Adipose tissue (tissue), 3 donors: Measurements from ENCODE around the gene WDR70. TPM values are rescaled to one million over a fixed set of nuclear protein-coding genes. Genes with fewer than 3 reads are reported as not detected.
"Not testable (repeated sequence)": the region's sequence is repeated elsewhere in the genome, so short reads cannot be mapped to it uniquely, and the experiment has no call there.

Source experiments
- H3K27ac ChIP-seq: one replicate; pipeline ENCODE4 v1.5.1; 2013; ENCODE audit warnings: low read depth, low read length
- WGBS, 3 donors: extraction: QIAGEN DNeasy Blood & Tissue Kit; methylation state at CpG; one replicate each; pipeline ENCODE4 v1.1.7; 2013; 5-methylcytosine and 5-hydroxymethylcytosine counted together
- polyA plus RNA-seq, 3 donors: library from polyadenylated mRNA; stranded (reverse); fragments of 200-250 nt; gene quantifications; one replicate each; pipeline ENCODE4 v1.2.3, GENCODE V29; 2013
- donor health status: healthy with polysubstance abuse.
- donor health status: Bipolar disorder and iron deficiency.
- donor health status: healthy.

WDR70 gene
- polyA plus RNA-seq, 3 donors, result 6.5 to 16.1 (median 12.0) TPM

DNA sequence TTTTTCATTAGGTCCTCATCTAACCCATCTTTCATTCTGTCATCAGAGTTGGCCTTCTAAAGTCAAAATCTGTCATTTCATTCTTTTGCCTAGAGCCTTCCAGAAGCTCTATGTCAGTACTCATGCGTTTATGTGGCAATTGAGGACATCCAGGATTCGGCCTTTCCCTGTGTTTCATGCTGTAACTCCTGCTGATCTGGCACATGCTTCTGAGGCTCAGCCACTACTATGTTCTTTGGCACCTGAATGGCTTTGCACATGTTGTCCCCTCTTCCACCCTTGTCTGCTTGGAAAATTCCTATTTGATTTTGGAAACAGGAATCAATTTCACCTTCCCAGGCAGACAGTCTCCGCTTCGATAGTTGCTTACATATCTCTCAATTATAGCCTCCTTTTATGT, 375.9 kb downstream of the WDR70 start:
- no peak overlapping the region for H3K27ac ChIP-seq

DNA sequence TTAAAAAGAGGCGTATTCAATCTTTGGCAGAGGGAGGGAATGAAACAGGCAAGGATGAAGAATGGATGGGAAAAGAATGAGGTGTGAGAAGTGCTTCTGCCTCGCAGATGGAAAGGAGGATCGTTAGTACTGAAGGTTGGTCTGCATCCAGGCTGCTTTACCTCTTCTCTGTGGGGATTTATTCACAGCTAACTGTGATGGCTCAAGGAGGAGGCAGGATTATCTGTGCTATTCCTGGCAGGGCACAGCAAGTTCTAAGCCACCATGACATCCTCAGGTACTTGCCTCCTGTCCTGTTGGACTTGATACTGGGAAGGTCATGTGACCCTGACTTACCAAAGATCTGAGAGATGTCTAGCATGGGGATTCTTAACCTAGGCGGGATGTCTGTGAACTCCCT, 376.5 kb downstream of the WDR70 start:
- H3K27ac ChIP-seq, result no peak overlapping the region
- WGBS, 3 donors, result 90 to 96% (median 94%) methylated on average over 4 of the region's 4 CpGs

More for the DNA sequence above, 375.9 kb downstream of the WDR70 start:
- WGBS, 3 donors, result 89 to 93% (median 93%) methylated on average over 4 of the region's 4 CpGs

DNA sequence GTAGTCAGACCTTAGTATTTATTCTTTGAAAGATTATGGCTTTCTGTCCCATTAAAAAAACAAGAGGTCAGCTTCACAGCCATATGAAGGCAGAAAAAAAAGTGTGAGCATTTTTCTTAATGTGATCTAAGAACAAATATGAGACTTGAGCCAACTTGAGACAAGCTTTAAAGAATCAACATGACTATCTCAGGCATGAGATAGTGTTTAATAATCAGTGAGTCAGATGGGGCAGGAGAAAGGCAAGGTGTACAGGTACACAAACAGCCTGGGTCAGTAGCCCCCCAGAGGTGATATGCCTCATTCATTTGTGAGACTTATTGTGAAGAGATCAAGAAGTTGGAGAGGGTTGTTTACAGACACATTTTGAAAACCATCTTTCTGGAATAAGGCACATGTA, 377.1 kb downstream of the WDR70 start:
- H3K27ac ChIP-seq, result no peak overlapping the region

DNA sequence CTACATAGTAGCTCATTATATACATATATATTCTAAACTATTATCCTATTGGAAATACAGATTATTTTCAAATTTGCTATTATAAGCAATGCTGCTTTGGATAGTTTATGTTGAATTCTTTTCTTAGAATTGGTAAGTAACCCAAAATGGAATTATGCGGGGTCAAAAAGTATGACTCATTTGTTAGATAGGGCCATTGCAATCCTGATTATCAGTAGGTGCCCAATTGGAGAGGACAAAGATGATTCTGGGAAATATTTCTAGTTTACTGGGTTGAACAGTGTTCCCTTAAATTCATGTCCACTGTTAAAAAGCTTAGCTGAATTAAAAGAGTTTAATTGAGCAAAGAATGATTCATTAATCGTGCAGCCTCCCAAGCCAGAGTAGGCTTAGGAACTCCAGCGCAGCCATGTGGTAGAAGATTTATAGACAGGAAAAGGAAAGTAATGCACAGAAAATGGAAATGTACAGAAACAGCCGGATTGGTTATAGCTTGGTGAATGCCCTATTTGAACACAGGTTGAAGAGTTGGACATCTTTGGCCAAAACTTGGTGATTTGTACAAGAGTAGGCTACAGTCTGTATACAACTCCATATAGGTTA, 379.0 kb downstream of the WDR70 start:
- no peak overlapping the region for H3K27ac ChIP-seq
- 93 to 97% (median 96%) methylated on average over 4 of the region's 4 CpGs for WGBS, 3 donors

DNA sequence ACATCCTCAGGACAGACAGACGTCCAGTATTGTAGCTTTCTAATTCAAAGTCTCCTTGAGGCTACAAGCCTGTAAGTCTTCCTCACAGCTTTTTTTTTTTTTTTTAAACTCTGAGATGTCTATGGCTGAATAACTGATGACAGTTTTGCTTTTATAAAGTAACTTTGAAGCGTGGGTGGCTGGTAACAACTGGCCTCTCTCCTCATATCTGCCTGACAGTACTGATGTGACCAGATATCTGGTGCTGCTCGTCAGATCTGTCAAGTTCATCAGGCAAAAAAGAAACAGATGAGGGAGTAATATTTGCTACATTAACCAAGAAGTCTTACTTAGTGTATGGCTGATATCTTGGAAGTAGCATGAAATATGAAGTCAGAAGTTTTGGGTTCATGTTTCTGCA, 388.1 kb downstream of the WDR70 start:
- H3K27ac ChIP-seq, result no peak overlapping the region
- WGBS, 3 donors, result 61 to 78% (median 70%) methylated on average over 3 of the region's 3 CpGs

DNA sequence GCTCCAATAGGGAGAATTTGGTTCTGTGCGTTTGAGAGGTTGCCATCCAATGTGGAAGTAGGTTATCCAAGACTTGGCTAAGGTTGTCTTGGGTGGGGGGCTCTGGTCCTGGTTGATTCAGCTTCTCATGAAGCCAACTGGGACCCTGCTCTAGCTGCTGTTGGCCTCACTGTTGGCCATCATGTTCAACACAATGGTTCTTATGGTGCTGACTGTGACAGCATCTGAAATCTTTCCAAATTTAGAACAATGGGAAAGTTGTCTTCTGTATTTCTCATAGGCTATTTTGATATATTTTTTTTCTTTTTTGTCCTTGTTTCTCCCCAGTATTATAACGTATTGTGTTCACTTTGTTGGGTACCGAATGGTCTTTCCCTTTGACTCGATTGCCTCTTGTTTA, 388.8 kb downstream of the WDR70 start:
- no peak overlapping the region for H3K27ac ChIP-seq
- 78 to 80% (median 78%) methylated on average over 4 of the region's 4 CpGs for WGBS, 3 donors

DNA sequence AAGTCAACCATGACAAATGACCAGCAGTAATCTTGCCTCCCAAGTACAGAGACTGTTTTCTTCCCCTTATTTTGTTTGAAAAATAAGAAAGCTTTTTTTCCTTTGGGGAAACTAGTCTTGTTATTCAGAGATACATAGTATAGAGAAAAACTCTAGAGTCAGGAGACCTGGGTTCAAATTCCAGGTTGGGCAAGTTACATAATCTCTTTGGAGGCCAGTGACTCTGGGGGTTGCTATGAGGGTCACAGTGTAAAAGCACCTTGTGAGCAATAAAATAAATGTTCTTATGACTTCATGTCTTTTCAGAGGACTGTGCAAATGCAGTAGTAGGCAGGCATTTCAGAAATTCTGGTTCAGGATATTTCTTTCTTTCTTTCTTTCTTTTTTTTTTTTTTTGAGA, 389.3 kb downstream of the WDR70 start:
- H3K27ac ChIP-seq, result no peak overlapping the region

DNA sequence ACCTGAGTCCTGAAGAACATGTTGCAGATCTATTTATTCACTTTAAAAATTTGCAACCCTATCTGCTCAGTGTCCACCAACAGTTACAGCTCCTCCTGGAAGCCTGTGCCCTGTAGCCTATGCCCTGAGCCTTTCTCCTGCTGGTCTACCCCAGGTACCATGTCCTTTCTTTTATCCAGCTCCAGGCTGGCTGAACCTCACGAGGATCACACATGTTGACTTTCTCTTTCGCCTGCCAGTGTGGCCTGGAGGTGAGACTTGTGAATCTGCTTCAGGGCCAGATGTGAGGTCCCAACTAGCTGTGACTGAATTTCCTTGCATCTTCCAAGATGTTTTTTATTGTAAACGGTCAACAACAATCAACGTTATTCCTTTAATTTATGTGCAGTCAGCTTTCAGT, 390.0 kb downstream of the WDR70 start:
- no peak overlapping the region for H3K27ac ChIP-seq
- 83 to 92% (median 85%) methylated on average over 4 of the region's 4 CpGs for WGBS, 3 donors

DNA sequence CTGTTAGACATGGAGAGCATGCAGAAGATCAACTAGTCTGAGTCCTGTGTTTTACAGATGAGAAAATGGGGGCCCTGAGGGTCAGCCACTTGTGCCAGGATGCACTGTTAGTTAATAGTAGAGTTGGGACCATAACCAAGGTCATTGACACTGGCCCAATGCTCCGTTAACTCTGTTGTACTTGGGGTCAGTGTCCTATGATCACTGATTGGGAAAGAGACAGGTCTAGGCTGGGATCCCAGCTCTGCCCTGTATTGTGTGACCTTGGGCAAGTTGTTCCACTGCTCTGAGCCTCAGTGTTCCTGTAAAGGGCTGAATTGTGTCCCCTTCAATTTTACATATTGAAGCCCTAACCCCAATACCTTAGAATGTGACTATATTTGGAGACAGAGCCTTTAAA, 390.7 kb downstream of the WDR70 start:
- 43 to 86% (median 78%) methylated on average over 1 of the region's 1 CpG for WGBS, 3 donors
- H3K27ac ChIP-seq, result no peak overlapping the region

DNA sequence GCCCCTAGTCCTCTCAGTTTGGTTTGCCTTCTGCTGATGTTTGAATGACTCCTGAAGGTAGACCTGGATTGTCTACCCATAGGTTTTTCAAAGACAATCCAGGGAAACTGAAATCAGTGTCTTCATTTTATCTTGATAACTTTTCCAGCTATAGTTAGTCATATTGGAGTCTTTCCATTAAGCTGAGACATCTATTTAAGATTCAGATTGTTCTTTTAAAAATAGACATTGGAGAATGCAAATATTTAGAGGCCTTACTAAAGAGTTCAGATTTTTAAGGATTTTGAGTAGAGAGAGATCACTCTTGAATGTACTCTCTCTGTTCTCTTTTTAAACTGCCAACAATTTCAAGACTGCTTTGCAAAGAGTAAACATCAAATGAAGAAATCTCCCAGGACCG, 391.7 kb downstream of the WDR70 start:
- 26 to 47% (median 46%) methylated on average over 1 of the region's 1 CpG for WGBS, 3 donors
- no peak overlapping the region for H3K27ac ChIP-seq

DNA sequence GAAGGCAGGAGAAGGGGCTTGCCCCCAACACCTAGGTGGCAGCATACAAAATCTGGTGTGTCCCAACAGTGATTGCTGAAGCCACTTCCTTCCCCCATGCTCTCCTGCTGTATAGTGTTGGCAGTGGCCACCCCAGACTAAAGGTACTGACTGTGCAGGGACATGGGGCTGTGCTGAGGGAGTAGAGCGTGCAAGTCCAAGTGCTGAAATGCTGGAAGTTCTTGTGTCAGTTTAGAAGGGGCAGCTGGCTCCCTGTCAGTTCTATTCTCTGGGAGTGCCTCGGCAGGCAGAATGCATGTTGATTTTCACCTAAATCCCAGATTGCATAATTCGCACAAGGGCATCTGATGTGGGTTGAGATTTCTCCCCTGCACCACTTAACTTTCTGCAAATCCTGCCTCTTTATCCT, 392.1 kb downstream of the WDR70 start:
- 61 to 85% (median 70%) methylated on average over 3 of the region's 3 CpGs for WGBS, 3 donors
- H3K27ac ChIP-seq, result no peak overlapping the region

DNA sequence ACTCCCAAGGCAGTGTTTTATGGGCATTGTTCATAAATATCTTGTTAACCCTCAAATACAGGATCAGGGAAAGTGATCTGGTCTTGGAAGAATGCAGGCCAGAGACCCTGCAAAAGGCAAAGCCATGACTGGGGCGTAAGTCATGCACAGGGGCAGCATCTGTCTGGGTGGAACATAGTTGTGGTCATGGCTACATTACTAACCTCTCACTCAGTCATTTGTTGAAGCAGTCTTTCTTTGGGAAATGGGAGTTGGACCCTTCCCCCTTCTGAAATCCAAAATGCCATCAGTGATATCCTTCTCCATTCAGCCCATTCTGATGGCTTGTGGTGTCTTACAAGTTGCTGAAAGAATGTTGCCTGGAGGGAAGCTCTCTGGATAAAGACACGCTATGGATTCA, 392.6 kb downstream of the WDR70 start:
- no peak overlapping the region for H3K27ac ChIP-seq
- WGBS, 3 donors, result 70 to 91% (median 87%) methylated on average over 2 of the region's 2 CpGs

DNA sequence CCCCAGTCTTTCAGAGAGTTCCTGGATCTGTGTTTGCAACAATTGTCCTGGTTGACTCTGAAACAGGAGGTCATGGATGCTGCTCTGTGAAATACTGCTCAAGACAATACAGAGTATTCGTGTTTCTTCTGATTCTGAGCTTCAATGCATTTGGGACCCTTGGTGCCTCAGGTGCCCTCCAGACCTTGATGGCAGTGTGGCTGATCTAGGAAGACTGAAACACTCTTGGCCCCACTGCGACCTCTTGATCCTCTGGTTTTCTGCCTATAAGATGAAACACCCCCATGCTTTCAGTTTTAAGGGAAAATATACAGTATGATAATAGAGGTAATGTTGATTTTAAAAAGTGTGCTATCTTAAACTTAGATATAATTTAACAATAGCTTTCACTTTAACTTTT, 393.1 kb downstream of the WDR70 start:
- H3K27ac ChIP-seq, result no peak overlapping the region
- 82 to 93% (median 91%) methylated on average over 2 of the region's 2 CpGs for WGBS, 3 donors

DNA sequence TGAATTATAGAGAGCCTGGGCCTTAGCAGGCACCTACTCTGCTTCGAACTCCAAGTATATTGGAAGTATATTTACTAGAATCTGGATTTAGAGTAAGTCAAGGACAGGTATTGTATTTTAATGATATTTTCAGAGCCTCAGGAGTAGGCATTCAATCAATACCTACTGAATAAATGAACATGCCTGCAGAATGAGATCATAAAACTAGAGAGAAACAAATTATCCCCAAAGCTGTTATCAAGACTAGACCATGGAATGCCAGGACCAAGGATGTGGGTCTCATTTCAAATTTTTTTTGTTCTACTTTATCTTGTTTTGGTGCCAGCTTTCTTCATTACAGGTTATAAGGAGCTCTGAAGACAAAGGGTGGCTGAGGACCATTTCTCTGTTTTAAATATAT, 394.7 kb downstream of the WDR70 start:
- no peak overlapping the region for H3K27ac ChIP-seq

DNA sequence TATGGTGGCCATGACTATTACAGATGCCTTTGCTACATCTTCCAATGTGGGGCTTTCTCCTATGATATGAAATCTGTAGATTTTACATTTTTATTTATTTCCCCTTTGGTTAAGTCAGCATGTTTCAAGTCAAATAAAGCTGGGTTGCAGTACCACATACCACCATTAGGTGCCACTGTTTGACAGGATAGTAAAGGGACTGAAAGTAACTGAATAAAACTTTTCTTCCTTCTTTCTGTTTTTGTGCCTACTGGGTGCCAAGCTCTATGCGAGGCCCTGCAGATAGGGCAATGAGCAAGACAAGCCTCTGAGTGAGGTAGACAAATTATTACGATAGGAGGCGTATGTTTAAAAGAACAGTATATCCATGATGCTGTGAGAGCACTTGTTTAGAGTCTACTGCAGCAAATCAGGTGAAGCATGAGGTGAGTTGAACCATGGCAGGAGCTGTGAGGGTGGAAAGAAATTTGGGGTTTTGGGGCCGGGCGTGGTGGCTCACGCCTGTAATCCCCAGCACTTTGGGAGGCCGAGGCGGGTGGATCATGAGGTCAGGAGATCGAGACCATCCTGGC, 395.9 kb downstream of the WDR70 start:
- WGBS, 3 donors, result 97 to 99% (median 98%) methylated on average over 9 of the region's 9 CpGs
- H3K27ac ChIP-seq, result no peak overlapping the region

More for the DNA sequence above, 394.7 kb downstream of the WDR70 start:
- WGBS, 3 donors, result 58 to 97% (median 92%) methylated on average over 1 of the region's 1 CpG

DNA sequence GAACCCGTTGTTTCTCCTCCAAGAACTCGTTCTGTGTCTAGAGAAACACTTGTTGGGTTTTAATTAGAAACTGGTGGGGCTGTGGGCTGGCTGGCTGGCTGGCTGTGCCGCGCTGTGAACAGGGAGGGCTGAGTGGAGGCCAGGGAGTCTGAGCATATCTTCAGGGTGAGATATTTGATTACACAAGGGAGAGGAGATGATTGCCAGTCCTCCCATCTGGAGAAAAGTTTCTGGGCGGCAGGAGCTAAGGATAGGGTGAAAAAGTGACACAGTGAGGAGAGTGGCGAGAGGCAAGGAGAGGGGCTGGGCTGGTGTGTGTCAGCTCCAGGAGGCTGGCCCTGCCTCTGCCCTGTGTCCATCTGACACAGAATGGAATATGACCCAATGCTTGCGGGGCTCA, 397.7 kb downstream of the WDR70 start:
- H3K27ac ChIP-seq, result no peak overlapping the region
- 85 to 87% (median 87%) methylated on average over 7 of the region's 7 CpGs for WGBS, 3 donors

DNA sequence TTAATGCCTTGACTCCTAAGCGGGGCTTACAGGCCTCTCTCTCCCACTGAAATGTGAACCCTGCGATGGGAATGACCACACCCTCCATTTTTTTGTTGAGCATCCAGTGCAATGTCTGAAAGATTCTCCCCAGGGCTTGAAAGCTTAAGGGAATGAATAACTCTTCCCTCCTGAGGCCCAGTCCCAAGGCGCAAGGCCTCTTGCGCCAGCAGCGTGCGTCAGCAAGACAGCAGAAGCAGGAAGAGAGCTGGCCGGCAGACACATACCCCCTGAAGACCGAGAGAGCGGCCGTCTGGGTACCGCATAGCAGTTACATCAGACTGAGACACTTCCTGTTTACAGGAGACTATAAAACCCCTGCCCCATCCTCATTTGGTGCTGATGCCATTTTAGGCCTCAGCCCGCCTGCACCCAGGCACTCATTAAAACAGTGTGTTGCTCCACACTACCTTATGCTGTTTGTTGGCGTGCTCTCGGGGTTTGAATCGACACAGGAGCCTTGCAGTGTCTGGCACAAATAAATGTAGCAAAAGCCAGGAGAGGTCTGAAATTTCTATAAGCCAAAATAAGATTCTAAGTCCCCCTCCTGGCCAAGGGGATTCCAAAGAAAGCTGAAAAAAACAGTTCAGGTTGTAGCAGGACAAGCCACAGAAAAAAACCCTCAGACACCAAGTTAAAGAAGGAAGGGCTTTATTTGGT, 398.5 kb downstream of the WDR70 start:
- 74 to 90% (median 76%) methylated on average over 15 of the region's 15 CpGs for WGBS, 3 donors
- H3K27ac ChIP-seq, result no peak overlapping the region

DNA sequence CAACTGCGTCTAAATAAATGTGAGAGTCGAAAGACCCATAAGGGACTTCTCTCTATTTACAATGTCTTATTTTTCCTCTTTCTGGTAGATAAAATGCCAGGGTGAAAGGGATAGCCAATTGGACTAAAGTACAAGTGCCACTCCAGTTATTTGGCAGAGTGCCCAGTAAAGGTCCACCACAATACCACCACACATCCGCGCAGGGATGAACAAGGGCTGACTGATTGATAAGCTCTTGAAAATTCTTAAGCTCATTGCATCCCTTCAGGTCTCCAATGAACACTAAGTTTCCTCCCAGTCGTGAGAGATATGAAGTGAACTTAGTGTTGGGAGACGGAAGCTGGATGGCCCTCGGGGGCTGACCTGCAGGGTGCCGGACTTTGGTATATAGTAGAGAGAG, 402.3 kb downstream of the WDR70 start:
- WGBS, 3 donors, result 86 to 88% (median 87%) methylated on average over 8 of the region's 8 CpGs
- not testable (repeated sequence) for H3K27ac ChIP-seq

DNA sequence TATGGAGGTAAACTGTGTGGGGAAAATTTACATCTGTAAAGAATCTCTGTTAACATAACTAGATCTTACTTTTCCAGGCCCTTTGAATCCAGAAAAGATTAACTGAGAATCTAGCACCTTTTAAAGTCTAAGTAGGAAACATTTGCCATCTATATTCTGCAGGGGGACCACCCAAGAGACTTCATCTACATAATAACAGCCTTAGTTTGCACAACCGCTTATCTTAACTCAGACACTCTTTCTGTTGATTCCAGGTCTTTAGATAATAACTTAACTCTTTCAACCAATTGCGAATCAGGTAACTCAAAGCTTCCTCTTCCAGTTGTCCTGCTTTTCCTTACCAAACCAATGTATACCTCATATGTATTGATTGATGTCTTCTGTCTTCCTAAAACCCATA, 407.3 kb downstream of the WDR70 start:
- 63 to 85% (median 83%) methylated on average over 2 of the region's 2 CpGs for WGBS, 3 donors
- no peak overlapping the region for H3K27ac ChIP-seq

DNA sequence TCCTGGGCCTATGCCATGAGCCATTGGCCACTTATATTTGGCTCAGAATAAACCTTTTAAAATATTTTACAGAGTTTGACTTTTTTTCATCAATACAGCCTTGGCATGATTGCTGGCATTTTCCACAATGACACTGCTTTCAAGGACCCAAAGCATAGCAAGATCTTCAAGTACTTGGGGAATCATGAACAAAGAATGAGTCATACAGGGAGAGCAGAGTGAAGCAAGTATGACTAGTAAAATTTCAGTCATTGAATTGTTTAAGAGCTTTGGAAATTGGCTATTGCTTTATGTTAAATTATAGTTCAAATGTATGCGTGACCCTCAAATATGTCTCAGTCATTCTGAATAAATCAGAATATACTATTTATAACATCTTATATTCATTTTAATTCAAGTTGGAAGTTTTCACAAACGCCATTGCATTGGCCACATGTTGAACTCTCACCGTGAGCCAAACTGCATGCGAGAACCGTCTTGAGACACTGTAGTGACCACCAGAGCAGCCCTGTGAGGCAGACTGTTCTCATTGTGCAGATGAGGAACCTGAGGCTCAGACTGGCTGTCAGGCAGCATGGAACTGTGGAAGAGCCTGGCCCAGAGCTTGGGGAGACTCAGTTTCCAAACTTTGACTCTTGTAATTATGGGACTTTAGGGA, 407.9 kb downstream of the WDR70 start:
- WGBS, 3 donors, result 86 to 92% (median 91%) methylated on average over 5 of the region's 5 CpGs
- H3K27ac ChIP-seq, result no peak overlapping the region
